GM12878 (cell line): Measurements from ENCODE around the gene FKBP8. TPM values are rescaled to one million over a fixed set of nuclear protein-coding genes. Genes with fewer than 3 reads are reported as not detected.

Source experiments
- ATAC-seq: fragments of 200-7000 bp; cut with Tn5 transposase; 3 replicates; pipeline ENCODE4 v1.9.1; 2020; ENCODE audit warnings: mild to moderate bottlenecking, moderate library complexity
- BruUV-seq: library from RNA; stranded (reverse); fragments of 400-500 nt; replicated peaks from 2 replicates; lab custom pipeline; 2021; lab: Mats Ljungman, UMichigan
- CTCF ChIA-PET: fragments of 300-600 bp; sonication (Branson Sonifier 250); formaldehyde crosslinking; extraction: SDS; loops from one replicate; lab custom pipeline; 2021; ENCODE audit warnings: inconsistent platforms; lab: Yijun Ruan, JAX
- POLR2A ChIA-PET: fragments of 350-600 bp; formaldehyde crosslinking; extraction: SDS; loops from one replicate; lab custom pipeline; 2021; ENCODE audit warnings: inconsistent platforms; lab: Charles Lee
- RAD21 ChIA-PET: fragments of 300-600 bp; sonication (Branson Sonifier 250); formaldehyde crosslinking; loops from one replicate; lab custom pipeline; 2023; ENCODE audit warnings: antibody characterized with exemption; ENCODE audit not compliant: unreplicated experiment; lab: Charles Lee
- SMC1A ChIA-PET: fragments of 300-600 bp; sonication (Branson Sonifier 250); formaldehyde crosslinking; loops from one replicate; lab custom pipeline; 2023; ENCODE audit not compliant: unreplicated experiment, uncharacterized antibody; lab: Charles Lee
- DNase-seq: peaks from one replicate; pipeline ENCODE4 v3.0.0-alpha.2; 2011; ENCODE audit warnings: low read depth, low spot score
- FAIRE-seq: peaks from 3 replicates; lab custom pipeline; 2011; peaks lifted over from hg19 to GRCh38; lab: Jason Lieb, UNC
- H2AFZ ChIP-seq: 2 replicates; pipeline ENCODE4 v1.6.0; 2011; ENCODE audit warnings: low read depth, low read length, control low read depth; ENCODE audit not compliant: control insufficient read depth
- H3K27ac ChIP-seq: 2 replicates; pipeline ENCODE4 v1.5.1; 2011; ENCODE audit warnings: control low read depth; ENCODE audit not compliant: control insufficient read depth, insufficient read depth
- H3K27me3 ChIP-seq, 2 experiments: replicated peaks in 1 of 2; 2 replicates each; pipeline versions ENCODE4 v1.6.0 to v1.6.1; 2011; ENCODE audit warnings: low read length in 1 of 2; ENCODE audit not compliant: control insufficient read depth in 2 of 2, insufficient read depth in 2 of 2
- H3K36me3 ChIP-seq, 2 experiments: 2 replicates each; pipeline ENCODE4 v1.5.1; 2011; ENCODE audit warnings: low read length in 1 of 2; ENCODE audit not compliant: control insufficient read depth in 2 of 2, insufficient read depth in 2 of 2
- H3K4me1 ChIP-seq: 2 replicates; pipeline ENCODE4 v1.6.1; 2011; ENCODE audit warnings: mild to moderate bottlenecking, low read length, moderate library complexity, mixed read lengths; ENCODE audit not compliant: control insufficient read depth, insufficient read depth
- H3K4me2 ChIP-seq: 2 replicates; pipeline ENCODE4 v1.6.0; 2011; ENCODE audit warnings: control low read depth; ENCODE audit not compliant: control insufficient read depth, insufficient read depth
- H3K4me3 ChIP-seq: fragments of 200-600 bp; sonication (generic); 2 replicates; pipeline ENCODE4 v1.5.1; 2016
- H3K79me2 ChIP-seq: 2 replicates; pipeline ENCODE4 v1.6.0; 2011; ENCODE audit warnings: low read length; ENCODE audit not compliant: control insufficient read depth, insufficient read depth
- H3K9ac ChIP-seq: 2 replicates; pipeline ENCODE4 v1.8.0; 2011; ENCODE audit warnings: low read length, control low read depth, mixed read lengths; ENCODE audit not compliant: control insufficient read depth, insufficient read depth
- H3K9me3 ChIP-seq: replicated peaks from 3 replicates; pipeline ENCODE4 v1.5.1; 2011; ENCODE audit warnings: mild to moderate bottlenecking, low read length; ENCODE audit not compliant: control insufficient read depth, insufficient read depth
- H4K20me1 ChIP-seq: 2 replicates; pipeline ENCODE4 v1.6.0; 2011; ENCODE audit not compliant: control insufficient read depth, insufficient read depth
- KLF5 ChIP-seq: fragments of 450-650 bp; IDR thresholded peaks from 2 replicates; pipeline ENCODE4 v1.6.1; 2014; ENCODE audit warnings: mild to moderate bottlenecking; ENCODE audit not compliant: partially characterized antibody
- LARP7 ChIP-seq: fragments of 450-650 bp; IDR thresholded peaks from 2 replicates; pipeline ENCODE4 v1.6.1; 2017; ENCODE audit warnings: mild to moderate bottlenecking
- MAX ChIP-seq: IDR thresholded peaks from 2 replicates; pipeline ENCODE4 v1.6.1; 2012; ENCODE audit warnings: low read depth, low read length, improper control_type of control experiment
- MEF2B ChIP-seq: fragments of 450-650 bp; IDR thresholded peaks from 2 replicates; pipeline ENCODE4 v1.6.1; 2018; ENCODE audit warnings: mild to moderate bottlenecking, moderate library complexity; ENCODE audit not compliant: partially characterized antibody, poor library complexity, severe bottlenecking
- POLR2A ChIP-seq: IDR thresholded peaks from 2 replicates; pipeline ENCODE4 v1.6.1; 2011; ENCODE audit warnings: low read depth, mild to moderate bottlenecking, low read length
- PRDM15 ChIP-seq: fragments of 450-650 bp; formaldehyde crosslinking; IDR thresholded peaks from 2 replicates; pipeline ENCODE4 v1.4.0; 2020; ENCODE audit warnings: mild to moderate bottlenecking, moderate library complexity
- RELA ChIP-seq: fragments of 450-650 bp; IDR thresholded peaks from 2 replicates; pipeline ENCODE4 v1.8.0; 2014; ENCODE audit warnings: borderline replicate concordance; ENCODE audit not compliant: partially characterized antibody
- SIX5 ChIP-seq: IDR thresholded peaks from 2 replicates; pipeline ENCODE4 v1.6.1; 2011; ENCODE audit warnings: mild to moderate bottlenecking, low read depth, low read length, moderate library complexity; ENCODE audit not compliant: severe bottlenecking
- SPI1 ChIP-seq: IDR thresholded peaks from 2 replicates; pipeline ENCODE4 v1.6.1; 2011; ENCODE audit warnings: low read depth, mild to moderate bottlenecking, low read length, moderate library complexity, borderline replicate concordance; ENCODE audit not compliant: insufficient read depth
- ZNF274 ChIP-seq: IDR thresholded peaks from one replicate; pipeline ENCODE4 v1.8.0; 2011; ENCODE audit not compliant: insufficient read length, insufficient read depth
- ZNF622 ChIP-seq: fragments of 450-650 bp; IDR thresholded peaks from 2 replicates; pipeline ENCODE4 v1.6.1; 2017; ENCODE audit warnings: mild to moderate bottlenecking, inconsistent platforms
- WGBS: methylation state at CpG from one replicate; pipeline ENCODE4 v1.1.6; 2016; ENCODE audit warnings: low lambda C conversion rate; ENCODE audit not compliant: insufficient replicate concordance, insufficient coverage; ENCODE audit errors: missing lambda C conversion rate; 5-methylcytosine and 5-hydroxymethylcytosine counted together
- in situ Hi-C: fragments of 300-500 bp; cut with MboI; formaldehyde crosslinking; loops from 9 replicates; pipeline ENCODE4 v1.14.3; 2018; ENCODE audit warnings: mixed read lengths
- intact Hi-C: fragments of 100-400 bp; cut with micrococcal nuclease; formaldehyde crosslinking; loops from one replicate; pipeline ENCODE4 v1.14.2; 2022; ENCODE audit not compliant: unreplicated experiment
- polyA plus RNA-seq, 11 experiments: library from polyadenylated mRNA; depleted of rRNA in 4 of 11; unstranded in 6 of 11; stranded (reverse) in 5 of 11; fragments of >200 nt; fragmentation: Nextera tagmentation in 4 of 11; fragmentation: Illumina TruSeq in 1 of 11; extraction: Ambion mirVana in 4 of 11; extraction: Trizol in 1 of 11; gene quantifications; 1 replicate in 1 of 11; 2 replicates in 10 of 11; pipeline versions ENCODE4 v1.2.1 to v1.2.3, GENCODE V29; 2011 to 2016; ENCODE audit warnings: inconsistent platforms in 2 of 11, missing spikeins in 2 of 11, low read depth in 1 of 11
- total RNA-seq, 4 experiments: library from RNA; depleted of rRNA in 3 of 4; stranded (reverse); fragments of >200 nt in 3 of 4; fragmentation: Illumina TruSeq in 1 of 4; extraction: Trizol in 1 of 4; gene quantifications; 2 replicates each; pipeline versions ENCODE4 v1.2.1 to v1.2.3, GENCODE V29; 2013 to 2021
- TF ChIP-seq, protein P1 (sequence below), 3 experiments: IDR thresholded peaks in 2 of 3; conservative IDR thresholded peaks in 1 of 3; 2 replicates each; pipeline ENCODE4 v1.5.1; 2011; ENCODE audit warnings: low read depth in 3 of 3, low read length in 3 of 3, mild to moderate bottlenecking in 3 of 3, control low read depth in 2 of 3, moderate library complexity in 2 of 3, inconsistent platforms in 1 of 3, mixed read lengths in 1 of 3; ENCODE audit not compliant: control insufficient read depth in 2 of 3, insufficient read depth in 1 of 3; ENCODE audit errors: extremely low read depth in 1 of 3

FKBP8 gene
- total and polyA plus RNA-seq, 10 of the 15 experiments (the other 5 are each of a cell fraction or from before 2014, with no cell fraction given), result 0.13 to 205 (median 95.4) TPM

DNA sequence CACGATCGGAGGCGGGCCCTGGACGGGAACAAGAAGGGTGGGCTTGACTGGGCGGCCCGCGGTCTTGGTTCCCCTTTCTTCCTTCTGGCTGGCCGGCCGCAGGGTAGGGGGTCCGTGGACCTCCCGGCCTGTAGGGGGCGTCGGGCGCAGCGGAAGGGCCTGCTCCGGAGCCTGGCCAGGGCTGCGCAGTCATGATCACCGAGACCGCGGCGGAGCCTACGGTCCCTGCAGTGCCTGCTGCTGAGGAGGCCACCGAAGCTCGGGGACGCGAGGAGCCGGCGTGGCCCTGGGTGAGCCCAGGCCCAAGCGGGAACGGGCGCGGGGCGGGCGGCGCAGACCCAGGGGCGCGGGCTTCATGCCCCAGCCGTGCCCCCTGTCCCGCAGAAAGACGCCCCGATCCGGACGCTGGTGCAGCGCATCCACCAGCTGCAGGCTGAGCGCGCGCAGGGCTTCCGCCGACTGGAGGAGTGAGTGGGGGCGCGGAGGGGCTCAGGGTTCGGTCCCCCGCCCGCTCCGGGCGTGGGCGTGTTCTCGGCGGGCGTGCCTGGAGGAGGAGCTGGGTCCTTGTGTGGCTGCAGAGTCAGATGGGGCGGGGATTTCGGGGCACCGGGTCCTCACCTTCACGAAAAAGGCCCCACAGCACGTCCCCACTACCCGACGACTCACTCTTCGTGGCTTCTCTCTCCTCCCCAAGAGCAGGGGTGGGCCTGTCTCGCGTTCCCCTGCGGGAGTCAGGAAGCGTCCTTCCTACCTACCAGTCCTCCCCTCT is 45.4 kb upstream of the FKBP8 start, which contains the start of gene REX1BD:
Gene REX1BD (plus strand): TSS at position 188 of the 769 bp plus-strand sequence. CDS start 4 bp downstream, at position 192.
- RAD21 ChIA-PET, result interaction anchor here (1.2 to 4.8 kb wide), 6 partner anchors 30 to 138 kb away, joined by 3 to 35 read pairs (median 12); partner anchors contain the start of genes ELL, FKBP8 and KXD1
- FAIRE-seq (peak; percentile 77), ATAC-seq (peak; percentile 92), DNase-seq (peak; percentile 54)
- 1% methylated on average over 72 of the region's 72 CpGs for WGBS
- Histone ChIP-seq H3K4me1 (peaks cover 32% of the 10 kb centered on the region), H3K27me3 (peaks cover 0 to 2% of the 10 kb centered on the region in 2 experiments; a peak in 1 of 4 replicates), H3K9ac (peak within 1 kb of the TSS; percentile 66), H3K36me3 (peaks cover 0 to 3% of the 10 kb centered on the region in 2 experiments; a peak in 1 of 4 replicates), H2AFZ (peak within 1 kb of the TSS; percentile 72), H4K20me1 (no peaks in the 10 kb centered on the region; the same call in 1 of the 2 replicates), H3K9me3 (no peaks in the 10 kb centered on the region), H3K79me2 (peaks cover 4% of the 10 kb centered on the region; the same call in 1 of the 2 replicates), H3K4me2 (peak within 1 kb of the TSS; percentile 98), H3K27ac (peak within 1 kb of the TSS; percentile 72), H3K4me3 (peak within 1 kb of the TSS; percentile 70)
- in situ Hi-C loops, result no loop called here
- BruUV-seq, result no TSS peak
- SMC1A ChIA-PET, result interaction anchor here (0.7 to 5.2 kb wide), 13 partner anchors 13 to 260 kb away, joined by 3 to 44 read pairs (median 4); partner anchors contain the start of genes ELL, FKBP8, KXD1 and UBA52
- intact Hi-C loops, result loop anchor here (2.0 to 5.0 kb wide), 4 partner anchors 46 to 259 kb away; partner anchors contain the start of genes ELL and FKBP8
- CTCF ChIA-PET, result interaction anchor here (0.6 to 6.0 kb wide), 26 partner anchors 8 to 398 kb away, joined by 3 to 64 read pairs (median 4); partner anchors contain the start of genes ELL, FKBP8, KXD1 and UBA52
- POLR2A ChIA-PET, result interaction anchor here (0.6 to 6.0 kb wide), 7 partner anchors 16 to 194 kb away, joined by 3 to 43 read pairs (median 21); partner anchors contain the start of genes ELL, FKBP8, KXD1 and UBA52
- TF ChIP-seq, protein P1, sequence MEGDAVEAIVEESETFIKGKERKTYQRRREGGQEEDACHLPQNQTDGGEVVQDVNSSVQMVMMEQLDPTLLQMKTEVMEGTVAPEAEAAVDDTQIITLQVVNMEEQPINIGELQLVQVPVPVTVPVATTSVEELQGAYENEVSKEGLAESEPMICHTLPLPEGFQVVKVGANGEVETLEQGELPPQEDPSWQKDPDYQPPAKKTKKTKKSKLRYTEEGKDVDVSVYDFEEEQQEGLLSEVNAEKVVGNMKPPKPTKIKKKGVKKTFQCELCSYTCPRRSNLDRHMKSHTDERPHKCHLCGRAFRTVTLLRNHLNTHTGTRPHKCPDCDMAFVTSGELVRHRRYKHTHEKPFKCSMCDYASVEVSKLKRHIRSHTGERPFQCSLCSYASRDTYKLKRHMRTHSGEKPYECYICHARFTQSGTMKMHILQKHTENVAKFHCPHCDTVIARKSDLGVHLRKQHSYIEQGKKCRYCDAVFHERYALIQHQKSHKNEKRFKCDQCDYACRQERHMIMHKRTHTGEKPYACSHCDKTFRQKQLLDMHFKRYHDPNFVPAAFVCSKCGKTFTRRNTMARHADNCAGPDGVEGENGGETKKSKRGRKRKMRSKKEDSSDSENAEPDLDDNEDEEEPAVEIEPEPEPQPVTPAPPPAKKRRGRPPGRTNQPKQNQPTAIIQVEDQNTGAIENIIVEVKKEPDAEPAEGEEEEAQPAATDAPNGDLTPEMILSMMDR (IDR thresholded peaks at IDR 0.05 in 2 of 3, conservative IDR thresholded peaks at IDR 0.05 in 1 of 3; ENCODE audit: control insufficient read depth in 2 of 3, extremely low read depth in 1 of 3, insufficient read depth in 1 of 3, low read depth in 3 of 3, low read length in 3 of 3), result peak; percentile 89 to 92 (median 91)
- TF ChIP-seq ZNF274 (no peak), MEF2B (peak; percentile 43), SIX5 (peak; percentile 15), ZNF622 (no peak), LARP7 (peak; percentile 92; the same call in 1 of the 2 replicates), KLF5 (peak; percentile 66), MAX (no peak), PRDM15 (CRISPR knock-in tag) (no peak), SPI1 (peak; percentile 31; the same call in 1 of the 2 replicates), RELA (peak; percentile 65), POLR2A (peak; percentile 91)
